IMR-90 (cell line): ENCODE results near the gene RASA1.

Experiments used
- CTCF ChIP-seq: conservative IDR thresholded peaks from 2 replicates; pipeline ENCODE4 v1.5.1; 2012; ENCODE audit warnings: mild to moderate bottlenecking, low read depth, low read length, improper control_type of control experiment
- FOS ChIP-seq: fragments of 150-350 bp; IDR thresholded peaks from 2 replicates; pipeline ENCODE4 v1.6.1; 2016; ENCODE audit warnings: low read depth, low read length
- MXI1 ChIP-seq: IDR thresholded peaks from 2 replicates; pipeline ENCODE4 v1.6.1; 2012; ENCODE audit warnings: low read depth, mild to moderate bottlenecking, low read length, moderate library complexity, borderline replicate concordance
- POLR2A ChIP-seq: IDR thresholded peaks from 2 replicates; pipeline ENCODE4 v1.6.1; 2012; ENCODE audit warnings: mild to moderate bottlenecking, low read depth, low read length
- RAD21 ChIP-seq: IDR thresholded peaks from 2 replicates; pipeline ENCODE4 v1.6.1; 2012; ENCODE audit warnings: low read length, improper control_type of control experiment
- SMC3 ChIP-seq: fragments of 150-350 bp; IDR thresholded peaks from 2 replicates; pipeline ENCODE4 v1.6.1; 2016; ENCODE audit warnings: low read depth, mild to moderate bottlenecking, antibody characterized with exemption, low read length, moderate library complexity

DNA sequence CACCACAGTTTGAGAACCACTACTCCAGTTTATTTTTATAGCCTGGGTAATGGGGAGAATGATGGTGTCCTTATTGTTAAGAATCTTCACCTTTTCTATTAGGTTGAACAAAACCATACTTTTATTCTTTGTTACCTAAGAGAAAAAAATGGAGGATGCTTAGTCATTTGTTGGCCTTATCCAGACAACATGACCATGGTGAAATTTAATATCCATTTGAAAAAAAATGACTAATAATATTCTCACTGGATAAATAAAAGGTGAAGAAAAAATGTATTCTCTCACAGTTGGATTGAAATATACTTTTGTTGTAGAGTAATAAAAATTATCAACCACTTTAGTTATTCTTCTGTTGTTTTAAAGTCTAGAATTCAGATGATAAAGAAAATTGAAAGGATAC lies 150.8 kb downstream of the RASA1 start:
- TF ChIP-seq CTCF (no peak), RAD21 (no peak), FOS (no peak), SMC3 (no peak), POLR2A (no peak), MXI1 (no peak)
